Neutrophil (primary cell): ENCODE results near the gene TUBB1.

Source experiments
- H3K27ac ChIP-seq: fragments of 200-600 bp; sonication (generic); 2 replicates; pipeline ENCODE4 v1.5.1; 2016; ENCODE audit warnings: mild to moderate bottlenecking, moderate library complexity
- H3K27me3 ChIP-seq: fragments of 200-600 bp; sonication (generic); 2 replicates; pipeline ENCODE4 v1.6.0; 2016; ENCODE audit warnings: mild to moderate bottlenecking
- H3K36me3 ChIP-seq: fragments of 200-600 bp; sonication (generic); 2 replicates; pipeline ENCODE4 v1.5.1; 2017
- H3K4me1 ChIP-seq, 2 experiments: fragments of 200-600 bp in 1 of 2; sonication (generic) in 1 of 2; 1 replicate in 1 of 2; 2 replicates in 1 of 2; pipeline versions ENCODE4 v1.5.1 to v1.6.1; 2013 to 2016; ENCODE audit warnings: low read depth in 1 of 2, low read length in 1 of 2, mild to moderate bottlenecking in 1 of 2, moderate library complexity in 1 of 2; ENCODE audit not compliant: control insufficient read depth in 1 of 2, insufficient read depth in 1 of 2
- H3K4me3 ChIP-seq, 2 experiments: fragments of 200-600 bp in 1 of 2; sonication (generic) in 1 of 2; 1 replicate in 1 of 2; 2 replicates in 1 of 2; pipeline ENCODE4 v1.5.1; 2013 to 2016; ENCODE audit warnings: low read depth in 1 of 2, low read length in 1 of 2, mild to moderate bottlenecking in 1 of 2, moderate library complexity in 1 of 2
- H3K9me3 ChIP-seq: fragments of 200-600 bp; sonication (generic); 2 replicates; pipeline ENCODE4 v1.5.1; 2016
- TF ChIP-seq, protein P1 (sequence below): fragments of 200-600 bp; sonication (generic); IDR thresholded peaks from 2 replicates; pipeline ENCODE4 v1.5.1; 2016; ENCODE audit warnings: antibody characterized with exemption

TUBB1 gene

DNA sequence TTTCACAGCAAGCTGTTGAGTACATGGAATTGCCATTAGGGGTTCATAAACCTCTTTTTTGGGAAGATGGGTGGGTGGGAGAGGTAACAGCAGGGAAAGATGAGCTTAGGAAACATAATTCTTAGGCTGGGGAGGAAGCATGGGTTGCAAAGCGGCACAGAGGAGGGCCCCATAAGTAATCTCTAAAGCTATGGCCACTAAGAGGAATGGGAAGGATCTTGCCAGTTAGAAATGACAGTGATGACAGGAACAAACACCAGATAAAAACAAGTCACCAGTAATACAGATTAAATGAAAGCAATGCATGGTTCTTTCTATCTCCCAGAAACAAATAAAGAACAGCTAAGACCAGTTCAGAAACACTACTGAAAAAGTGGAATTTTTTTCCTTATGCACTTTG, 54.4 kb downstream of the TUBB1 start:
- TF ChIP-seq, protein P1, sequence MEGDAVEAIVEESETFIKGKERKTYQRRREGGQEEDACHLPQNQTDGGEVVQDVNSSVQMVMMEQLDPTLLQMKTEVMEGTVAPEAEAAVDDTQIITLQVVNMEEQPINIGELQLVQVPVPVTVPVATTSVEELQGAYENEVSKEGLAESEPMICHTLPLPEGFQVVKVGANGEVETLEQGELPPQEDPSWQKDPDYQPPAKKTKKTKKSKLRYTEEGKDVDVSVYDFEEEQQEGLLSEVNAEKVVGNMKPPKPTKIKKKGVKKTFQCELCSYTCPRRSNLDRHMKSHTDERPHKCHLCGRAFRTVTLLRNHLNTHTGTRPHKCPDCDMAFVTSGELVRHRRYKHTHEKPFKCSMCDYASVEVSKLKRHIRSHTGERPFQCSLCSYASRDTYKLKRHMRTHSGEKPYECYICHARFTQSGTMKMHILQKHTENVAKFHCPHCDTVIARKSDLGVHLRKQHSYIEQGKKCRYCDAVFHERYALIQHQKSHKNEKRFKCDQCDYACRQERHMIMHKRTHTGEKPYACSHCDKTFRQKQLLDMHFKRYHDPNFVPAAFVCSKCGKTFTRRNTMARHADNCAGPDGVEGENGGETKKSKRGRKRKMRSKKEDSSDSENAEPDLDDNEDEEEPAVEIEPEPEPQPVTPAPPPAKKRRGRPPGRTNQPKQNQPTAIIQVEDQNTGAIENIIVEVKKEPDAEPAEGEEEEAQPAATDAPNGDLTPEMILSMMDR: no peak
- Histone ChIP-seq H3K27me3 (peaks cover 80% of the 10 kb centered on the region), H3K36me3 (no peaks in the 10 kb centered on the region), H3K4me1 (no peaks in the 10 kb centered on the region), H3K9me3 (no peaks in the 10 kb centered on the region), H3K4me3 (no peak overlapping the region), H3K27ac (no peak overlapping the region)

DNA sequence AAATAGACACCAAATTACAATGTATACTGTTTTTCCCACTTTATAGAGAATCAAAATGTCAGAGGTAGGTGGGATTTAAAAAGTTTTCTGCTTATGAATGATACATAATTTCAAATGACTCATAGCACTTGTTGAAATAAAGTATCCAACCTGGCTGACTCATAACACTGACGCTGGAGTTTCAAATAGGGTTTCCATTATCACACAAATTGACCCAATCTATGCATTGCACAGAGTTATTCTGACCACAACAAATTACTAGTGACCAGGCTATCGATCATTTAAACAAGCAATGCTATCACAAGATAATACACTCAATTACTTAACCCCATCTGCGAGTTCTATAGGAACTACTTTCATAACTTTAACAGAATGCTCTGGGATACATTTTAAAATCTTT, 55.2 kb downstream of the TUBB1 start:
- TF ChIP-seq, protein P1: no peak
- Histone ChIP-seq H3K4me1 (no peaks in the 10 kb centered on the region), H3K27ac (no peak overlapping the region), H3K27me3 (peaks cover 80% of the 10 kb centered on the region), H3K36me3 (no peaks in the 10 kb centered on the region), H3K4me3 (no peak overlapping the region), H3K9me3 (no peaks in the 10 kb centered on the region)

DNA sequence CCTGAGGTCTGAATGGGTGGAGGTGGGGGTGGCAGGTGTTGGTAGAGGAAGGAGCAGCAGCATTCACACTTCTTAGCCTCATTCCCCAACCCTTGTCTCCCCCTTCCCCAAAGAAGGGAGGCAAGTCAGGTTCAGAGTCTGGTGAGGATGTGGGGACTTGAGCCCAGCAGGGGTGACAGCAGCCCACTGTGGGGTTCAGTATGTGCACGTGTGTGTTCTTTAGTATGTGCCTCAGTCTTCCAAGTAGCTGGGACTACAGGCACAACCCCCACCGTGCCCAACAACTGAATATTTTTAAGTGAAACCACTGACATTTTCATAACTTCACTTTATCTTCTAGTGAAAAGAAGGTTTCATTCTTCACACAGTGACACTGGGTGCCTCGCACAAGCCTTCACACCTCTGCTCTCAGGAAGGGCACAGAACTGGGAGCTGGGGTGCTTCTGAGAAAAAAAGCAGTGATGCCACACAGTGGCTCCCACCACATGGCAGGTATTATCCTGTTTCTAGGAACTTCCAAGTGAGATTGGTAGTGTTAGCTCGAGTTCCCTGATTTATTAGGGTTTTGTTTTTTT, 56.8 kb downstream of the TUBB1 start:
- Histone ChIP-seq H3K9me3 (no peaks in the 10 kb centered on the region), H3K27ac (no peak overlapping the region), H3K4me3 (no peak overlapping the region), H3K27me3 (peaks cover 78% of the 10 kb centered on the region), H3K4me1 (no peaks in the 10 kb centered on the region), H3K36me3 (no peaks in the 10 kb centered on the region)
- TF ChIP-seq, protein P1: no peak
